CD8-positive, alpha-beta memory T cell (primary cell): ENCODE results near the gene RASSF3. TPM values are rescaled to one million over a fixed set of nuclear protein-coding genes. Genes with fewer than 3 reads are reported as not detected.

Source experiments
- CTCF ChIA-PET: fragments of 350-600 bp; sonication (Branson Sonifier 250); formaldehyde crosslinking; loops from one replicate; lab custom pipeline; 2021; ENCODE audit warnings: antibody characterized with exemption; lab: Charles Lee
- POLR2A ChIA-PET: fragments of 350-600 bp; sonication (Branson Sonifier 250); formaldehyde crosslinking; loops from one replicate; lab custom pipeline; 2021; ENCODE audit warnings: antibody characterized with exemption; lab: Charles Lee
- DNase-seq, 5 donors: peaks; one replicate each; pipeline versions ENCODE4 v3.0.0 to v3.0.0-alpha.2; 2020 to 2022; ENCODE audit warnings: mixed read lengths in 1 of 5
- H3K27ac ChIP-seq: one replicate; pipeline ENCODE4 v1.7.0; 2013; ENCODE audit warnings: low read depth, mild to moderate bottlenecking, low read length, moderate library complexity
- H3K27me3 ChIP-seq: 2 replicates; pipeline ENCODE4 v1.7.0; 2013; ENCODE audit warnings: low read length, mild to moderate bottlenecking; ENCODE audit not compliant: insufficient read depth, poor library complexity, severe bottlenecking
- H3K36me3 ChIP-seq: 2 replicates; pipeline ENCODE4 v1.7.0; 2013; ENCODE audit warnings: mild to moderate bottlenecking, low read length, moderate library complexity; ENCODE audit not compliant: insufficient read depth
- H3K4me1 ChIP-seq: 2 replicates; pipeline ENCODE4 v1.7.0; 2013; ENCODE audit warnings: mild to moderate bottlenecking, low read length, moderate library complexity; ENCODE audit not compliant: insufficient read depth
- H3K4me3 ChIP-seq: 2 replicates; pipeline ENCODE4 v1.7.0; 2013; ENCODE audit warnings: mild to moderate bottlenecking, low read length
- H3K9me3 ChIP-seq: 2 replicates; pipeline ENCODE4 v1.7.0; 2013; ENCODE audit warnings: mild to moderate bottlenecking, low read length
- H3K27ac Mint-ChIP-seq, 8 donors: one replicate each; pipeline ENCODE4 v1.8.0; 2020 to 2021; ENCODE audit warnings: mixed read lengths in 8 of 8, mild to moderate bottlenecking in 6 of 8, inconsistent platforms in 3 of 8, moderate library complexity in 3 of 8
- H3K27me3 Mint-ChIP-seq, 2 donors: one replicate each; pipeline ENCODE4 v1.8.0; 2020 to 2021; ENCODE audit warnings: mixed read lengths in 2 of 2, mild to moderate bottlenecking in 1 of 2, moderate library complexity in 1 of 2
- H3K36me3 Mint-ChIP-seq, 3 donors: one replicate each; pipeline ENCODE4 v1.8.0; 2020 to 2021; ENCODE audit warnings: mixed read lengths in 3 of 3, inconsistent platforms in 1 of 3, mild to moderate bottlenecking in 1 of 3
- H3K4me1 Mint-ChIP-seq, 3 donors: one replicate each; pipeline ENCODE4 v1.8.0; 2020 to 2021; ENCODE audit warnings: mixed read lengths in 3 of 3, inconsistent platforms in 1 of 3, mild to moderate bottlenecking in 1 of 3
- H3K4me3 Mint-ChIP-seq, 7 donors: one replicate each; pipeline ENCODE4 v1.8.0; 2020 to 2021; ENCODE audit warnings: mixed read lengths in 7 of 7, mild to moderate bottlenecking in 6 of 7, moderate library complexity in 4 of 7, inconsistent platforms in 2 of 7
- H3K9me3 Mint-ChIP-seq, 5 donors: one replicate each; pipeline ENCODE4 v1.8.0; 2020 to 2022; ENCODE audit warnings: mixed read lengths in 5 of 5, mild to moderate bottlenecking in 3 of 5, moderate library complexity in 2 of 5, inconsistent platforms in 1 of 5
- polyA plus RNA-seq: library from polyadenylated mRNA; unstranded; fragments of 300-500 nt; fragmentation: Illumina TruSeq; gene quantifications from one replicate; pipeline ENCODE4 v1.2.3, GENCODE V29; 2021
- total RNA-seq, 2 experiments: library from RNA; stranded (reverse); gene quantifications; one replicate each; pipeline ENCODE4 v1.2.3, GENCODE V29; 2021

The RASSF3 gene
- total and polyA plus RNA-seq, 3 experiments from 2014 or later = 4.0 to 59.2 (median 58.2) TPM

DNA sequence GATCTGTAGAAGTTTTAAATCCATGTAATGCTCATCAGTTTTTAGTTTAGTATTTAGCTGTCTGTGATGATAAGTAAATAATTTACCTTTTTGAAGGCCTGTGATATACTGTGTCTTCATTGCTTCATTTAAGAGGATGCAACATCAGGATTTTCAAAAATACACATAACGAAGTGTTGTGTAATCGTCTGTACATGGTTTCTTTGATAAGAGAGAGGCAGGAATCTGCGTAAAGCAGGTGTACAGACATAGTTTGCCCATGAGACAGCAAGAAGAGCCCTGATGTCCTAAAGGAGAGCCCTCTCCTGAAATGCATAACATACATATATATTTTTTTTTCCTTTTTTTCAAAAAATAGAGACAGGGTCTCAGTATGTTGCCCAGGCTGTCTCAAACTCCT lies 44.8 kb downstream of the RASSF3 start:
- CTCF ChIA-PET = interaction anchor here (0.9 kb wide), 1 partner anchor 44 kb away, joined by 3 read pairs; no protein-coding TSS in a partner anchor
- H3K27me3 Mint-ChIP-seq = no peaks in the 10 kb centered on the region
- Histone ChIP-seq H3K27me3 (no peaks in the 10 kb centered on the region), H3K9me3 (no peaks in the 10 kb centered on the region), H3K4me1 (peaks cover 84% of the 10 kb centered on the region), H3K36me3 (no peaks in the 10 kb centered on the region), H3K4me3 (no peak overlapping the region), H3K27ac (no peak overlapping the region)
- H3K9me3 Mint-ChIP-seq = no peaks in the 10 kb centered on the region
- peak overlapping the region in 2 of 7 donors; percentile 23 to 37 for H3K4me3 Mint-ChIP-seq
- DNase-seq = no peak
- peaks cover 0 to 40% (median 8%) of the 10 kb centered on the region in 3 donors for H3K36me3 Mint-ChIP-seq
- POLR2A ChIA-PET = interaction anchor here (0.6 kb wide), 1 partner anchor 45 kb away, joined by 3 read pairs; no protein-coding TSS in a partner anchor
- H3K27ac Mint-ChIP-seq = peak overlapping the region in 7 of 8 donors; percentile 31 to 92 (median 59)
- H3K4me1 Mint-ChIP-seq = peaks cover 80 to 97% (median 95%) of the 10 kb centered on the region in 3 donors

GRCh38 chr12:64656429-64656828 lies 46.1 kb downstream of the RASSF3 start:
- H3K4me1 Mint-ChIP-seq = peaks cover 81 to 96% (median 95%) of the 10 kb centered on the region in 3 donors
- H3K27me3 Mint-ChIP-seq = no peaks in the 10 kb centered on the region
- DNase-seq = no peak
- ChIA-PET CTCF (interaction anchor here (1.2 kb wide), 1 partner anchor 47 kb away, joined by 3 read pairs; no protein-coding TSS in a partner anchor), POLR2A (no interaction called here)
- Histone ChIP-seq H3K4me3 (no peak overlapping the region), H3K9me3 (no peaks in the 10 kb centered on the region), H3K27ac (no peak overlapping the region), H3K36me3 (no peaks in the 10 kb centered on the region), H3K27me3 (no peaks in the 10 kb centered on the region), H3K4me1 (peaks cover 86% of the 10 kb centered on the region)
- peak overlapping the region; percentile 81 to 97 (median 91) for H3K27ac Mint-ChIP-seq
- peaks cover 0 to 37% (median 8%) of the 10 kb centered on the region in 3 donors for H3K36me3 Mint-ChIP-seq
- H3K9me3 Mint-ChIP-seq = no peaks in the 10 kb centered on the region
- H3K4me3 Mint-ChIP-seq = peak overlapping the region in 4 of 7 donors; percentile 22 to 59 (median 37)

DNA sequence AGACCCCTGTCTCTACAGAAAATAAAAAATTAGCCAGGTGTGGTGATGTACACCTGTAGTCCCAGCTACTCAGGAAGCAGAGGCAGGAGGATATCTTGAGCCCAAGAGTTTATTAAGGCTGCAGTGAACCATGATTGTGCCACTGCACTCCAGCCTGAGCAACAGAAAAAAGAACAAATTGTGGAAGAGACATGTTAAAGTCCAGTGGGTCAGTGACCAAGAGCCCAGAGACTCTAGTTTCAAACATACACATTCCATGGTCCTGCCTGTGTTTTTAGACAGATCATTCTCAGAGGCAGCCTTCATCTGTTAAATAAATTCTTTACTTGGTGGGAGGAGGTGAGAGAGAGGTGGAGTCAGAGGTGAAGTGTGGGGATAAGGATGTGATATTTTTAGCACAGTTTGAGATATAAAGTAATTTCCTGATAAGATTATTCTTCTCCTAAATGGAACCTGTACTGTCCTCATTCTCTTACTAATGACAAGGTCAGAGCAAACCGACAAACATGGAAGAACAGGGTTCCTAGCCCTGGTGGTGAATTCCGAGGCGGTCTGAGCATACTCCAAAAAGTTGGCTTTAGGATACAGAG lies 48.7 kb downstream of the RASSF3 start:
- H3K4me3 ChIP-seq = no peak overlapping the region
- Mint-ChIP-seq H3K4me1 (peaks cover 75 to 92% (median 92%) of the 10 kb centered on the region in 3 donors), H3K36me3 (peaks cover 0 to 37% (median 8%) of the 10 kb centered on the region in 3 donors), H3K27me3 (no peaks in the 10 kb centered on the region), H3K27ac (peak overlapping the region; percentile 88 to 97 (median 92)), H3K9me3 (no peaks in the 10 kb centered on the region), H3K4me3 (peak overlapping the region in 6 of 7 donors; percentile 7 to 79 (median 62))
- no peaks in the 10 kb centered on the region for H3K9me3 ChIP-seq
- no peaks in the 10 kb centered on the region for H3K27me3 ChIP-seq
- ChIA-PET CTCF (no interaction called here), POLR2A (interaction anchor here (0.6 kb wide), 1 partner anchor 11 kb away, joined by 3 read pairs; no protein-coding TSS in a partner anchor)
- H3K36me3 ChIP-seq = no peaks in the 10 kb centered on the region
- H3K27ac ChIP-seq = no peak overlapping the region
- H3K4me1 ChIP-seq = peaks cover 79% of the 10 kb centered on the region
- no peak for DNase-seq

DNA sequence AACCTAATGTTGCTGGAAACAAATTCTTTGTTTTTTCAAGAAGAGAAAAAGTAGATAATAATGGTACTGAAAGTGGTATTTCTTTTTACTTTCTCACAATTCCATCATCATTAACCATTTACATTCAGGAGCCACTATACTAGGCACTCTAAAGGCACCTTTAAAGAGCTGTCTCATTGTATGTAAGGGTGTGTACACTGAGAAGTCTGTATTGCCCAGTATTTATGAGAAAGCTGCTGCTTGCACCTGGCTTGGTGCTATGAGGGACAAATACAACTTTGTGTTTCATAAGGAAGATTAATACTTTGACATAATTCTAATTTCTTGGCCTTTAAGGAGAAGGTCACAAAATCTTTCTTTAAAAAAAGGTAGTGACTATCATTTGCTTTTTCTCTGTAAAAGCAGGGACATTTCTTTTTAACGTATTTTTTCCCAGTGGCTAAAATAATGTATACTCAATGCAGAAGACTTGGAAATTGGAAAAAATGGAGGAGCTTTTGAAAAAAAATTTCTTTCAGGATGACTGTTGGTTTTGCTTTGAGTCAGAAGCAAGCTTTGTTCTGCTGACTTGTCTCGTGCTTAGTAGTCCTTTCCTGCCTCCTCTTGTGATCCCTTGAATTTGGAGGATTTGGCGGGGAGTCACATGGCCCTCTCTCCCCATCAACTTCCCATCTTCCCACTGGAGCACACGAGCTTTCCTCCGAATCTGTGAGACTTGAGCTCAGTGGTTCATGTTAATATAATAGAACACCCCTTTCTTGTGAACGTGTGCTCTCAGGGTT lies 50.1 kb downstream of the RASSF3 start:
- Histone ChIP-seq H3K27me3 (no peaks in the 10 kb centered on the region), H3K27ac (no peak overlapping the region), H3K9me3 (no peaks in the 10 kb centered on the region), H3K36me3 (no peaks in the 10 kb centered on the region), H3K4me3 (no peak overlapping the region), H3K4me1 (peaks cover 88% of the 10 kb centered on the region)
- peak overlapping the region; percentile 68 to 94 (median 82) for H3K27ac Mint-ChIP-seq
- DNase-seq = no peak
- no peaks in the 10 kb centered on the region for H3K9me3 Mint-ChIP-seq
- peaks cover 0 to 36% (median 8%) of the 10 kb centered on the region in 3 donors for H3K36me3 Mint-ChIP-seq
- no peaks in the 10 kb centered on the region for H3K27me3 Mint-ChIP-seq
- ChIA-PET POLR2A (interaction anchor here (0.7 to 1.6 kb wide), 2 partner anchors 23 to 35 kb away, joined by 3 to 4 read pairs; no protein-coding TSS in a partner anchor), CTCF (interaction anchor here (0.9 to 1.6 kb wide), 5 partner anchors 9 to 50 kb away, joined by 3 to 5 read pairs (median 4); partner anchors contain the start of gene RASSF3)
- H3K4me3 Mint-ChIP-seq = peak overlapping the region in 6 of 7 donors; percentile 14 to 48 (median 33)
- H3K4me1 Mint-ChIP-seq = peaks cover 83 to 94% (median 94%) of the 10 kb centered on the region in 3 donors

- ChIA-PET CTCF (no interaction called here), POLR2A (no interaction called here)
- Histone ChIP-seq H3K4me1 (peaks cover 88% of the 10 kb centered on the region), H3K36me3 (no peaks in the 10 kb centered on the region), H3K27me3 (no peaks in the 10 kb centered on the region), H3K27ac (no peak overlapping the region), H3K9me3 (no peaks in the 10 kb centered on the region), H3K4me3 (no peak overlapping the region)
- Mint-ChIP-seq H3K36me3 (peaks cover 0 to 20% (median 7%) of the 10 kb centered on the region in 3 donors), H3K4me3 (no peak overlapping the region), H3K4me1 (peaks cover 86 to 95% (median 94%) of the 10 kb centered on the region in 3 donors), H3K9me3 (no peaks in the 10 kb centered on the region), H3K27me3 (no peaks in the 10 kb centered on the region), H3K27ac (peak overlapping the region in 5 of 8 donors; percentile 29 to 79 (median 55))
- DNase-seq = no peak
Measured at GRCh38 chr12:64663015-64663414, 52.7 kb downstream of the RASSF3 start.

GRCh38 chr12:64665514-64665913 lies 55.2 kb downstream of the RASSF3 start:
- DNase-seq = peak; percentile 37 to 71 (median 65)
- Mint-ChIP-seq H3K36me3 (peaks cover 0 to 10% (median 3%) of the 10 kb centered on the region in 3 donors), H3K27me3 (no peaks in the 10 kb centered on the region), H3K9me3 (no peaks in the 10 kb centered on the region), H3K27ac (peak overlapping the region; percentile 70 to 99 (median 97)), H3K4me3 (peak overlapping the region; percentile 5 to 92 (median 72)), H3K4me1 (peaks cover 86 to 94% (median 93%) of the 10 kb centered on the region in 3 donors)
- H3K4me3 ChIP-seq = peak overlapping the region; percentile 32
- peaks cover 92% of the 10 kb centered on the region for H3K4me1 ChIP-seq
- ChIA-PET POLR2A (interaction anchor here (0.5 kb wide), 1 partner anchor 40 kb away, joined by 3 read pairs; no protein-coding TSS in a partner anchor), CTCF (interaction anchor here (1.0 to 3.4 kb wide), 5 partner anchors 15 to 117 kb away, joined by 3 to 16 read pairs (median 3); no protein-coding TSS in a partner anchor)
- no peaks in the 10 kb centered on the region for H3K9me3 ChIP-seq
- H3K27ac ChIP-seq = no peak overlapping the region
- H3K27me3 ChIP-seq = no peaks in the 10 kb centered on the region
- H3K36me3 ChIP-seq = no peaks in the 10 kb centered on the region

DNA sequence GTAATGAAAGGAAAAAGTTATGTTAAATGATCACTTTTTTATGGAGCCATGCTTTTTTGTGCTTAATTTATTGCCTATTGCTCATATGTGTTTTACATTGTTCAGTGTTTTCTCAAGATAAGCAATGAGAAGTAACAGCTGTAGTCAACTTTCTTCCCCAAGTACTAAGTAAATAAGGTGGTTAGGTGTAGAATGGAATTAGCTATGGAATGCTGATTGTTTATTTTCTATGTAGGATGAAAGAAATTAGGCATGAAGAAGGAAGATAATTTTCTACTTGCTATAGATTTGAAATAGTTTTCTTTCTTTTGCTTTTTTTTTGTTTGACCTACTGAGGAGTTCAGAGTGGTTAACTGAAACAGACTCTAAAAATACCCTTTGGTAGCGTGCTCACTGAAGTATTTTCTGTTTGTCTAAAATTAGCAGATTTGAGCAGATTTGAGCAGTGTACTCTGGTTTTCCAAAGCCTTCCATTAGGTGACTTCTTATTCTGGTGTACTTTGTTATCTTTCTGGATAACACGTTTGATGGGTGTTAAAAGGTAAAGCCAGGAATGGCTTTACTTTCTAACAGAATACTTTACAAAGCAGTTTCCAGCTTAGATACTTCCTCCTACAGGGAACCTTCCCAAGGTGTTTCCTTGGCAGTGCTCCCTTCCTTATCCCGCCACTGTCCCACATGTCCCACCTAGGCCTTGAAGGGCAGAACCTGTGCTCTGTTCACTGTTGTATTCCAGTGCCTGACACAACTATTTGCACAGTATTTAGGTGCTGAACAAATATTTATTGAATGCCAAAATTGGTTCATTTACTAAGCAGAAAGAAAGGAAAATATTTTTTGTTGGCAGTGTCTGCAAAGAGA lies 56.0 kb downstream of the RASSF3 start:
- no peaks in the 10 kb centered on the region for H3K27me3 Mint-ChIP-seq
- CTCF ChIA-PET = interaction anchor here (1.0 to 5.0 kb wide), 6 partner anchors 14 to 117 kb away, joined by 3 to 78 read pairs (median 12); no protein-coding TSS in a partner anchor
- peaks cover 0 to 9% (median 3%) of the 10 kb centered on the region in 3 donors for H3K36me3 Mint-ChIP-seq
- H3K9me3 Mint-ChIP-seq = no peaks in the 10 kb centered on the region
- H3K27ac Mint-ChIP-seq = peak overlapping the region; percentile 70 to 99 (median 97)
- POLR2A ChIA-PET = no interaction called here
- peak overlapping the region; percentile 5 to 92 (median 72) for H3K4me3 Mint-ChIP-seq
- peaks cover 88 to 94% (median 94%) of the 10 kb centered on the region in 3 donors for H3K4me1 Mint-ChIP-seq
- H3K4me1 ChIP-seq = peaks cover 92% of the 10 kb centered on the region
- no peak for DNase-seq
- H3K9me3 ChIP-seq = no peaks in the 10 kb centered on the region
- no peaks in the 10 kb centered on the region for H3K27me3 ChIP-seq
- H3K36me3 ChIP-seq = no peaks in the 10 kb centered on the region
- no peak overlapping the region for H3K27ac ChIP-seq
- peak overlapping the region; percentile 32 for H3K4me3 ChIP-seq
